Activated T-cell treated with anti-CD3 and anti-CD28 coated beads for 1 hour (primary cell): Measurements from ENCODE around the gene FOXN4.

Source experiments
- DNase-seq: peaks from one replicate; pipeline ENCODE4 v3.0.0-alpha.2; 2020; ENCODE audit warnings: low read depth

The FOXN4 gene

DNA sequence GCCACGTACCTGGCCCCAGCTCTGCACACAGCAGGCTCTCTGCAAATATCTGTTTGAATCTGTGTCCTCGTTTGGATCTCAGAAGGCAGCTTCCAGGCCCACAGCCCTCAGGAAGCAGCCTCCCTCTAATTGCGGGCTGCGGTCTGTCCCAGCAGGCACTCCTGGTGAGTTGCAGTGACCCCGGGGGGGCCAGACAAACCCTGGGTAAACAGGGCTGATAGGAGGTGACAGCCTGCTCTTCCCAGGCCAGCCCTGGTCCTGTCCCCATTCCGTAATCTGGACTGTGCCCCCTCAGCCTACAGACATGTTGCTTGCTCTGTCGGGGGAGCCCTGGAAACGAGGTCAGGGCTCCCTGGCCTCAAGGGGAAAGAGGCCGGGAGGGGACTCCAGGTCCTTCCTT lies 2.0 kb downstream of the FOXN4 start:
- no peak for DNase-seq

DNA sequence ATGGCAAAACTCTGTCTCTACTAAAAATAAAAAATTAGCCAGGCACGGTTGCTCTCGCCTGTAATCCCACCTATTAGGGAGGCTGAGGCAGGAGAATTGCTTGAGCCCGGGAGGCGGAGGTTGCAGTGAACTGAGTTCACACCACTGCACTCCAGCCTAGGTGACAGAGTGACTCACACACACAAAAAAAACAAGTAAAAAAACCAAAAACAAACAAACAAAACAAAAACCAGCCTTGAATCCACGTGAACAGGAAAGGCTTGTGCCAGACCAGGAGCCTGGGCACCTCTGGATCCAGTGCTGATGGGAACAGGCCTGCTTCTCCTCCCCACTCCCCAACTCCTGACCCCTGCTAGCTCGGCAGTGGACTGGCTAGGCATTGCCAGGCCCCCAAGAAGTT lies 3.5 kb downstream of the FOXN4 start:
- DNase-seq, result no peak

DNA sequence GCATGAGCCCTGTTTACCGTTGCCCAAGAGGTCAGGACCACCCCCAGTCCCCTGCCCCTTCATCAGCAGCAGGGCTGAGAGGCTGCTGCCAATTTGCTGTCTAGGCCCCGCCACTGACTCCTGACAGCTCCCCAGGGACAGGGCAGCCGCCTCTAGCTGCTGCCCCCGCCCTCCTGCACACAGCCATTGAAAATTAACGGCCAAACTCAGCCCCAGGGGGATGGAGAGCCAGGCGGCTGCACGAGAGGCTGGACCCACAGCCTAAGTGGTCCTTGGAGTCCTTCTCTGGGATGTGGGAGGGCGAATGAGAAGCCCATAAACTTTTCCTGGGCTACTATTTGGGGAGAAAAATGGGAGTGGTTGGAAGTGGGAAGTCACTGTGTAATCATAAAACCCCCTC lies 4.6 kb downstream of the FOXN4 start:
- no peak for DNase-seq

DNA sequence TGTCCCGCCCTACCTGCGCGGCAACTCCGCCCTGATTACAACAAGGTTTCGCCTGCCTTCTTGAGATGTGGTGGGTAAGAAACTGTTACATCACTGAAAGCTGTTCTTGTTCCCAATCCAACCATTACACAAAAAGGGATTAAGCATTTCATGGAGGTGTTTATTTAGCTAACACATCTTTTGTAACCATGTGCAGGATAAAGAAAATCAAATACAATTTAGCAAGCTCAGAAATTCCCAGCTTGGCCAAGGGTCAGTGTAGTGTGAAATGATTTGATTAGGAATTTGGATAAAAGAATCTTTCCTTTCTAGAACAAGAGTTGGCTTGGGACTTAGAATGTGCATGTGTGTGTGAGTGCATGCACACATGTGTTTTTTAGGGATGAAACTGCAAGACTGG lies 6.3 kb downstream of the FOXN4 start:
- no peak for DNase-seq

DNA sequence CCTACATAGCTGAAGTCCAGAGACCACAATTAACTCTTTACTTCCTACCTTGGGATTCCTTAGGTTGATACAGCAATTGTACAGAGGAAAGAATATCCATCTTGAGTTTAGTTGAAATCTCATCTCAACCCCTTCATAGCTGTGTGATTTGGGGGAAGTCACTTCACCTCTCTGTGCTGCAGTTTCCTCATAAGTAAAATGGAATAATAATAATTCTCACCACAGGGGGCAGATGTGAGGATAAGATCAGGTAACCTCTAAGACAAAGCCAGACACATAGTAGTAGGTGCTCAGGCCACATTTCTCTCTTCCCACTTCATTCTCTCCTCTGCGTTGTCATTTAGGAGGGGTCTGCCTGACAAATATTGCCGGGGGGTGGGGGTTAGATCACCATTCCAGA lies 6.7 kb downstream of the FOXN4 start:
- no peak for DNase-seq

DNA sequence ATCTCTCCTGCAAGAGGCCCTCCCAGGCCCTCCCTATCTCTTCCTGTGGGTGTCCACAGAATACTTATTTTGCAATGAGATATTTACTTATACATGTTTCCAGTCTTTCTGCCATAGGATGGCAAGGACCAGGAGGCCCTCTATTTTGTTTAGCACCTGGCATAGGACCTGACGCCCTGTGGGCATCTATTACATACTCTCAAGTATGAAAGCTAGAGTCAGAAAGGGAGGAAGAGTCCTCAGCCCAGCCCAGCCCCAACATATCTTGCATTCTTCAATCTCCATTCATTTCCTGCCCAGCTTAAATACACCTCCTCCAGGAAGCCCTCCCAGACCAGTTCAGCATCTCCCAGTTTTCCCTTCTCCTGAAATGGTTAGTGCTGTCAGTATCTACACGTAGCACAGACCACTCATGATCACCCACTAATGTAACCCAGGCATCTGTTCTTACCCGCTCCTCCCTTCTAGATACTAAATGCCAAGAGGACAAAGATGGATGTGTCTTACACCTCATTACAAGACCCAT lies 7.4 kb downstream of the FOXN4 start:
- DNase-seq, result no peak

DNA sequence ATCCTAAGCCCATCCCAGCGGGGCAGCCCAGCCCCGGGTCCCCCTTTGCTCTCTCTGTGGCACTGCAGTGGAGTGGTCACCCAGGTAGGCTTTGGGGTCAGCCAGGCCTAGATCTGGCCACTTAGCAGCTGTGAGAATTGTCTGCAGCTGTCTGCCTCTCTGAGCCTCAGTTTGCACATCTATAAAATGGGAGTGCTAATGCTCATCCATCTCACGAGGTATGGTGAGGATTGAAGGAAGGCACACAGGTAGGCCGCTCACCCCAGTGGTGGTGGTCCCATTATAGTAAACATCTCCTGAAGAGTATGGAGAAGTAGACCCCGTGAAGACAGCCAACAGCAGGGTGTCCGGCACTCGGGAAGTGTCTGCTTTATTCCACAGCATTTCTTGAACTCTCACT lies 9.2 kb downstream of the FOXN4 start:
- no peak for DNase-seq

DNA sequence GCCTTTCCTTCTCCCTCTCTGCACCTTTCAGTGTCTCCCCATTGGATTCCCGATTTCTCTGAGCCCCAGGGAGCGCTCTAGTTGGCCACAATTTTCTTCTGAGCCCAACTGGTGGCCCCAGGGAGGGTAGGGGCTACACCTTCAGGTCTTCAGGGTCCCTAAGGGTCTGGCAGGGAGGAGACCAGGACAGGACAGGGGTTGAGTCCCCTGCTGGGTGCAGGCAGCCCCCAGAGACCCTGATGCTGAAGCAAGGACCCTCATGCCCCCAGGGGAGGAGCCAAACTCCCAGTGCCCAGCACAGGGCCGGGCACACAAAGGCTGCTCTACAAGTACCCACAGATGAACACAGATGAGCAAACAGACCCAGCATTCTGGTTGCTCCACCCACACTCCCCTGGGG lies 12.7 kb downstream of the FOXN4 start:
- no peak for DNase-seq

DNA sequence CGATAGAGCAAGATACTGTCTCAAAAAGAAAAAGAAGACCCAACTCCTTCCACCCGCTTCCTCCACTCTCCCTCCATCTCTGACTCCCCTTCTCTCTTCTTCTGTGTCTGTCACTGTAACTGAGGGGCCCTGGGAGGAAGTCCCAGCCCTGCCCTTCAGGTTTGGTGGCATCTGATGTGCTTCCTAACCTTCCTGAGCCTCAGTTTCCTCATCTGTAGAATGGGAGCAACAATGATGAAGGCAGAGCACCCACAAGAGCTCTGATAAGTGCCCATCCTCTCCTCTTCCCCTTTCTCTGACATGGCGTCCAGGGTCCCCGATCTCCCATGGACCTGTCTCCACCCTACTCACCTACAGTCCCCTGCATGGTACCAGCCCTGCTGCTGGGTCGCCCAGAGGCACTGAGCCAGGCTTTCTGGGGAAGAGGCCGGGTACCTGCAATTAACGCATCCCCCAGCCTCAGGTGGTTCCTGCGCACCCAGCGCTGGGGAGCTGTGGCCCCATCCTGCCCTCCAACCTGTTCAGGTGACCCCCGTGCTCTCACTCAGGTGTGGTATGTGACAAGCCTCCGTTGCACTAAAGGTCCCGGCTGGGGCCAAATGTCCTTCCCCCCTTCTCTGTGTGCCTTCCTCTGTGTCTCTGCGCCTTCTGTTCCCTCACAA lies 13.2 kb downstream of the FOXN4 start:
- no peak for DNase-seq

DNA sequence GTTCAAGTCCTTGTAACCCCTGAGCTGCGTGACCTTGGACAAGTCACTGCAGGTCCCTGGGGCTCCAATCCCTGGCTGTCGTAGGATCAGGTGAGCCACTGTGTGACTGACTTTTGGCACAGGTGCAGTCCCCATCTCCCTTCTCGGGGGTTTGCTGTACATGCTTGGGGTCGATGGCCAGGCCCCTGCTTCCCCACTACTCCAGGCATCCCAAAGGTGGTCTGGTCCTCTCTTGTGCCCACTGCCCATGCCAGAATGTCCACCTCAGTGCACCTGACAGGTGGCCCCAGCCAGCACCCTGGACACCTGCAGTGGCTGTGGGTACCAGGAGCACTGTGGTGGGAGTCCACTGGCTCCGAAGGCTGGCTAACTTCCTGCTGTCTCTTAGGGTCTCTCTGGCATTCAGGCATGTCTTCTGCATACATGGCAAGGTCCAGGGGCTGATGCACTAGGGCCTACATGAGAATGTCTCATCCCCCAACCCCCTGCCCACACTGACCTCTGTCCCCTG lies 14.7 kb downstream of the FOXN4 start:
- DNase-seq, result no peak

DNA sequence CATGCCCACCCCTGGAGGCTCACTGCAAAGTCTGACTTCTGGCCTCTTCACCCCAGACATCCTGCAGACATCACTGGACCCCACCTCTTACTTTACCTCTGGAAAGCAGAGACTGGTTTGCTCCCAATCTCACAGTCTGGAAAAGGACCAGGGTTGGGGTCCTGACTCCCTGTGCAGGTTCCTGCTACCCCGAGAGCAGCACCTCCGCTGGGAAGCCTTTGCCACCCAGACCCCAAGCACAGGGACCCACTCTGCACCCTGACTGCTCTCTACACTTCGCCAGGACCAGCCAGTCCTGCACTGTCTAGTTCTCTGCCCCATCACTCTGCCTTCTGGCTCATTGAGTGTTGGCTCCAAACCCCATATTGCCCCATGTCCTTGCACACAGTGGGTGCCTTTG lies 16.0 kb downstream of the FOXN4 start:
- DNase-seq, result no peak

DNA sequence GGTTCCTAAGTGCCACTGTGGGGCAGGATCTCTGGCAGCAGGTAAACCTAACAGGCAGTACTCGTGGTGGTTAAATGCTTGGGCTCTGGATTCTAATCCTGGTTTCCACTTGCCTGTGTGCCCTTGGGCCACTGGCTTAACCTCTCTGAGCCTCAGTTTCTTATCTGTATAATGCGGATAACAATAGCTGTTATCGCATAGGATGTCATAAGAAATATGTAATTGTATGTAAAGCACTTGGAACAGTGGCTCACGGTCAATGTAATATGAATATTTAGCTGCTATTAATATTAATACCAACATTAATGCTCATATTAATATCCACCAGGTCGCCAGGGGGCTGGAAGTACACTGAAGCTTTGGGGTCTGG lies 16.8 kb downstream of the FOXN4 start:
- DNase-seq, result no peak

DNA sequence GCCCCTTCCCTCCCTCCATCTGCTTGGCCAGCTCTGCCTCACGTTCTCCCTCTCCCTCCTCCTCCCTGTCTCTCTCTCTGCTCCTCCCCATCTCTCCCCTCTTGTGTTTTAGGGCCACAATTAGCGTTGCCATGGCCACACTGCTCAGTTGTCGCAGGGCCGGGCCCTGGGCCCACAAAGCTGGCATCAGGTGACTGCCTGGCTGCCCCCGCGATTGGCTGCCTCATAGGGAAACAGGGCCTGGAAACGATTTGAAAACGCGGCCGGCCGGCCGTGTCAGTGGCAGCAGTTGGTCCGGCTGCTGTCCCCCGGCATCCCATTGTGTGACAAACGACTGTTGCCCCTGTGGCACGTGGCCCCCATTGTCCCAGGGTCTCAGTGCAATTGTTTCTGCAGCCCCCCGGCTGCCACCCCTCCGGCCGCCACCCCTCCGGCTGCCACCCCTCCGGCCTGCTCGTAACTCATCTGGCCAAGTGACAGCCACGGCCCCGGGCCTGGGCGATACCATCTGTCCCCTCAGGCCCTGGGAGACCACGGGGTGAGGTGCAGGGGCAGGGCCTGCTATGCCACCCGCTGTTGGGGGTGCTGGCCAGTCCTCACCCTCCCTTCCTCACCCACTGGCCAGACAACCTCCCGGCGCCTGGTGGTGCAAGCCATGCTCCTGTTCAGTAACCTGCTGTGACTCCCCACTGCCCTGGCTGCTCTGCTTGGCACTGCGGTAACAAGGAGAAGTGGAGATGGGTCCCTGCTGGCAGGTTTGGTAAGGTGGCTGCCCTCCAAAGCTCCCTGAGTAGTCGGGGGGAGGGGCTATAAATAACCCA lies 17.4 kb downstream of the FOXN4 start:
- no peak for DNase-seq

DNA sequence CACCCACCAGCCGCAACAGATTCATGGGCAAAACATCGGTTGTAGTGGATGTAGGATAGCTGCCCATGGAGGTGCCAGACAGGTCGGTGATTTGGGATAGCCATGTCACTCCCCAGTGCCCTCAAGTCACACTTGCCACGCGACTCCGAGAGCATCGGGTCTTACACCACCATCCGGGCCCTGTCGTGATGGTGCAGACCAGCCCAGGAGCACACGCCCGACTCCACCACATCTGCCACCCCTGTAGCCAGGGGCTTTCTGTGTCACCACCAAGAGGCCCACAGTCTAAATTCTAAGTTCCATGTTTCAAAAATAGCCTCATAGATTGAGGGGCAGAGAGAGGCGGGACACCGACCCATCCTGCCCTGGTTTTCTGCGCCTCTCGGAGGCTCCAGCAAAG lies 18.0 kb downstream of the FOXN4 start:
- DNase-seq, result no peak

DNA sequence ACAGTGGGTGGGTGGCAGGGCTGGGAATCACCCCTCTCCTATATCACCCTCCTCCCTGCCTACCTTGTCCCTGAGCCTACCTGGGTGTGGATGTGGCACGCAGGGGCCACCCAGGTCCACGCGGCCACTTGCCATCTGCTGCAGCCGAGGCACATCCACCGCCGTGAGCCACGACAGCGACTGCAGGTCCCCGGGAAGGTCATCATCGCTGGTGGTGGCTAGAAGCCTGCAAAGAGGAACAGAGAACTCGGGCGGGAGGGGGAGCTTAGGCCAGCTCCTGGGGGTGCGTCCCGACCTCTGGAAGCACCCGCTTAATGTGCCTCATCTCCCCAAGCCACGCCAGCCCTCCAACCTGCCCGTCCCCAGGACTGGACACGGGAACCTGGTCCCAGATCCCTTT lies 19.0 kb downstream of the FOXN4 start:
- no peak for DNase-seq

DNA sequence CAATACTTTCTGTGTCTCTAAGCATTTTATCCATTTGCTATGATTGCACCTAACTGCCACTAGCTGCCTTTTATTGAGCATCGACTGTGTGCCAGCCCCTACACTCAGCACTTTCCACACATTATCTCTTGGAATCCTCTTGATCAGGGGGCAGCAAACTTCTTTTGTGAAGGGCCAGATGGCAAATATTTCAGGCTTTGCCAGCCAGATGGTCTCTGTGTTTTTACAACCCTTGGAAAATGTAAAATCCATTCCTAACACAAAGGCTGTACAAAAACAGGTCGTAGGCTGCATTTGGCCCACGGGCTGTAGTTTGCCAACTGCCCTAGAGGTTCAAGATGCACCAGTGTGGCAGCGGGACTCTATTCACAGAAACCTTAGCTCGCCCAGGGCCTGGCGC lies 19.5 kb downstream of the FOXN4 start:
- no peak for DNase-seq

DNA sequence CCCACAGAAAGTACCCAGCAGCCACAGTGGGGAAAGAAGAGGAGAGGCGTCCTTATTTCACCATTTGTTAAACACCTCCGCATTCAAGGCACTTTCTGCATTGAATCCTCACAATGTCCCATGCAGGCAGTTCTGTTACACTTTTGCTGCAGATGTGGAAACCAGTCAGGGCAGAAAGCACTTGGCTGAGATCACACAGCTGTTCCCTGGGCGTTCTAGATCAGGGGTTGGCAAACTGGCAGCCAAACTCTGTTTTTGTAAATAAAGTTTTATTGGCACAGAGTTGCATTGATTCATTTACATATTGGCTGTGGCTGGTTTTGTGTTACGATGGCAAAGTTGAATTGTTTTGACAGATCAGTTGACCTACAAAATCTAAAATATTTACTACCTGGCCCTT lies 20.1 kb downstream of the FOXN4 start:
- DNase-seq, result no peak

DNA sequence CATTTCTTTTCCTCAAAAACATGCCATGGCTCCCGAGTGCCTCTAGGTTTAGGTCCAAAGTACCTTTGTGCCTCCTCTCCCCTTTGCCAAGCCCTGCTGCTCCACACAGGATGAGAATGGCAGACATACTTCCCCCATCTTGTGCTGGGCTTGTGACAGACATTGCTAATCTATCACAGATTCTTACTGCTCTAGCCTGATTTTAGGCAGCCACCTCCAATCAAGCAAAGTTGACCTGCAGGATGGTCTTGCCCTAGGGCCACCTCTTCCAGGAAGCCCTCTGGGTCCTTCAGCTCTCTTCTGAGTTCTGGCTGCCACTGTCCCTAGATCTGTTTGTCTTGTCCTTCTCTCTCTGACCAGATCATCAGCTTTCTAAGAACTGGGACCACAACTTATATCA lies 20.5 kb downstream of the FOXN4 start:
- no peak for DNase-seq

DNA sequence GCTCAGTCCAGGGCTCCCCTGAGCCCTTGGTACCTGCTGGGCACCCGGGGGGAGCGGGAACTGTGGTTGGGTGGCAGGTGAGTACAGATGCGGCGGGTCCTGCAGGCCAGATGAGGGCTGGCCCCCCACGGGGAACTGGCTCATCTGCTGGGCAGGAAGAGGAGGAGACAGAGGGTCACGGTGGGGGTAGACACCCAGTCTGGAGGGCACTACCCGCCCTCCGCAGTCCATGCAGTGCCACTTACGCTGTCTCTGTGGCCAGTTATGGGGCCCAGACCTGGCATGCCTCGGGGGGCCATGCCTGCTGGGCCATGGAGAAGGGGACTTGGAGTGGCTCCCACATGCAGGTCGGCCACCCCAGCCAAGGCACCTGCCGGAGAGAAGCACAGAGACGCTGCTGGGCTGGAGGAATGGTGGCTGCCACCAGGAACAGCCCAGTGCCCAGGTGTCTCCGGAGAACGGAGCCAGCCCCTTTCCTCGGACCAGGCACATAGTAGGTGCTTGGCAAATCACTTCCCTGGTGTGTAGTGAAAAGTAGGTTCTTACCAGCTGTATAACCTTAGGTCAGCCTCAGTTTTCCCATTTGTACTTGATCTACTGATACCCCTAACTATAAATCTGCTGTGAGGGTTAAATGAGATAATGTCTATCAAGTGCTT lies 21.1 kb downstream of the FOXN4 start:
- DNase-seq, result no peak

DNA sequence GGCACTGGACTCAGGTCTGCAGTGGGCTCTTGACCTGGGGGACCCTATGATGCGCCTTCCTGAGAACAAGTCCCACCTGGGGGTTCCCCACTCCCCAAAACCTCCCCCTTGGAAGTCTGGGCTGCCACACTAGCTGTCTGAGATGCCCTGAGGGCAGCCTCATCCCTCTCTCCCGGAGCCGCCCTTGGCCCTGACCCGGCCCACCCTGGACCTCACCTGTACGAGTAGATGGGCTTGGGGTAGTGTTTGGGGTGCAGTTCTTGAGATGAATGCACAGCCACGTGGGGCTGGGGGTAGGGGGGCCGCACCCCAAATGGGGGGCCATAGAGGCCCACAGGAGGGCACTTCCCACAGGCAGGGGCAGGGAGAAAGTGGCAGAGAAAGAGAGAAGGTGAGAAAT lies 21.9 kb downstream of the FOXN4 start:
- DNase-seq, result no peak

DNA sequence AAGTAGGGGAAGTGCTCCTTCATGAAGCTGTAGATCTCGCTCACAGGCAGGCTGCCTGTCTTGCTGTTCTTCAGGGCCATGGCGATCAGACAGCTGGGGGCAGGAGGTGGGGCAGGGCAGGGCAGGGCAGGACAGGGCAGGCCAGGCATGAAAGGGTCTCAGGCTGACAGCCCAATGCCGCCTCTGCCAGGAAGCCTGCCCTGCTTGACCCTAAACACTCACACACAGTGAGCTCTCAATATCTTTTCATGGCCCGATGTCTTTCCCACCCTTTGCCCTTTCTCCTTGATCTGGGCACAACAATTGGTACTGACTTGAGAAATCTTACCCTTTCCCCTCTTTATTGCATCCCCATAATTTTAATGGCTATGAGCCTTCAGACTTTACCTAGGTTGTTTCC lies 22.4 kb downstream of the FOXN4 start:
- no peak for DNase-seq

DNA sequence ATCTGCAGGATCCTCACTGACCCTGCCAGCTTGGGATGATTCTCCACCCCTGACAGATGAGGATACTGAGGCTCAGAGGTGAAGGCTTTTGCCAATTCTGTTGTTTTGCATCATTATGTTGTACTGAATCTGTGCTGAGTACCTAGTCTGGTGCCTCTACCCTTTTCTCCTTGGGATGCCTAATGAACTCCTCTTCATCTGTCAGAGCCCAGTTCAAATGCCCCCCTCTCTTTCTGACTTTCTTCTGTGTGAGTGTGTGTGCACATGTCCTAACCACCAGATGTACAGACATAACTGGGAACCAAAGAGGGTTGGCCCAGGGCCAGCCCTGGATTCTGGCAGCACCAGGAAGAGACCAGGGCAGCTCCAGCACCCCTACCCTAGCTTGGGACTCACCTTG lies 22.8 kb downstream of the FOXN4 start:
- no peak for DNase-seq

DNA sequence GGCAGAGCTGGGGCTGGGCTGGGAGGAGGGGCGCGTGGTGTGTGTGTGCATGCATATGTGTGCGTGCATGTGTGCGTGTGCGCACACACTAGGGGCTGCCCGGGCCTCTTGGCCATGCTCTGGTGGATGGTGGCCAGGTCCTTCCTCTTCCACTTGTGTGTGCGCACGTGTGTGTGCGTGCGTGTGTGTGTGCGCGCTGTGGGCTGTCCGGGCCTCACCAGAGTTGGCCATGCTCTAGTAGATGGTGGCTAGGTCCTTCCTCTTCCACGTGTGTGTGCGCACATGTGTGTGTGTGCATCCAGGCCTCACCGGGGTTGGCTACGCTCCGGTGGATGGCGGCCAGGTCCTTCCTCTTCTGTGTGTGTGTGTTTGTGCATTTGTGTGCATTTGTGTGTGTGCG lies 24.7 kb downstream of the FOXN4 start:
- no peak for DNase-seq
